ENCODE results near the gene SETX.

DNA sequence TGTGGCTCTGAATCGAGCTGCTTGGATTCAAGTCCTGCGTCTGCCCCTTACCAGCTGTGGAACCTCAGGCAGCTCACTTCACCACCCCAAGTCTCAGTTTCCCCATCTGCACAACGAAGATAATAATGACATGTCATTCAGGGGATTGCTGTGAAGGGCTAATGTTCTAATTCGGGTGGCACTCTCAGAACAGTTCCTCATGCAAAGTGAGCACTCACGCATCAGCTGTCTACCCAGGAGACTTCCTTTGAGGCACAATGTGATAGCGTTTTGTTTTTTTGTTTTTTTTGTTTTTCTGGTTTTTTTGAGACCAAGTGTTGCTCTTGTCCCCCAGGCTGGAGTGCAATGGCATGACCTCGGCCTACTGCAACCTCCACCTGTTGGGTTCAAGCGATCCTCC, 136.6 kb downstream of the SETX start:
- TF ChIP-seq, protein P1, sequence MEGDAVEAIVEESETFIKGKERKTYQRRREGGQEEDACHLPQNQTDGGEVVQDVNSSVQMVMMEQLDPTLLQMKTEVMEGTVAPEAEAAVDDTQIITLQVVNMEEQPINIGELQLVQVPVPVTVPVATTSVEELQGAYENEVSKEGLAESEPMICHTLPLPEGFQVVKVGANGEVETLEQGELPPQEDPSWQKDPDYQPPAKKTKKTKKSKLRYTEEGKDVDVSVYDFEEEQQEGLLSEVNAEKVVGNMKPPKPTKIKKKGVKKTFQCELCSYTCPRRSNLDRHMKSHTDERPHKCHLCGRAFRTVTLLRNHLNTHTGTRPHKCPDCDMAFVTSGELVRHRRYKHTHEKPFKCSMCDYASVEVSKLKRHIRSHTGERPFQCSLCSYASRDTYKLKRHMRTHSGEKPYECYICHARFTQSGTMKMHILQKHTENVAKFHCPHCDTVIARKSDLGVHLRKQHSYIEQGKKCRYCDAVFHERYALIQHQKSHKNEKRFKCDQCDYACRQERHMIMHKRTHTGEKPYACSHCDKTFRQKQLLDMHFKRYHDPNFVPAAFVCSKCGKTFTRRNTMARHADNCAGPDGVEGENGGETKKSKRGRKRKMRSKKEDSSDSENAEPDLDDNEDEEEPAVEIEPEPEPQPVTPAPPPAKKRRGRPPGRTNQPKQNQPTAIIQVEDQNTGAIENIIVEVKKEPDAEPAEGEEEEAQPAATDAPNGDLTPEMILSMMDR (IDR thresholded peaks at IDR 0.05) = no peak
- TF ChIP-seq POLR2A (IDR thresholded peaks at IDR 0.05) = no peak
